Mucosa of stomach (tissue), 1 donor: ENCODE results near the gene CDC14B.
"Not testable (repeated sequence)": the region's sequence is repeated elsewhere in the genome, so short reads cannot be mapped to it uniquely, and the experiment has no call there.

Experiments
- H3K27me3 ChIP-seq: one replicate; pipeline ENCODE4 v1.7.0; 2013; ENCODE audit warnings: mild to moderate bottlenecking, low read length; ENCODE audit not compliant: control insufficient read depth, insufficient read depth
- H3K36me3 ChIP-seq: one replicate; pipeline ENCODE4 v1.7.0; 2013; ENCODE audit warnings: low read length; ENCODE audit not compliant: control insufficient read depth, insufficient read depth
- H3K4me1 ChIP-seq: one replicate; pipeline ENCODE4 v1.7.0; 2013; ENCODE audit warnings: mild to moderate bottlenecking, low read length; ENCODE audit not compliant: control insufficient read depth, insufficient read depth
- H3K4me3 ChIP-seq: one replicate; pipeline ENCODE4 v1.7.0; 2013; ENCODE audit warnings: low read length
- H3K9ac ChIP-seq: one replicate; pipeline ENCODE4 v1.7.0; 2013; ENCODE audit warnings: mild to moderate bottlenecking, low read length, moderate library complexity
- H3K9me3 ChIP-seq: one replicate; pipeline ENCODE4 v1.7.0; 2013; ENCODE audit warnings: mild to moderate bottlenecking, low read length, moderate library complexity; ENCODE audit not compliant: control insufficient read depth
- donor health status: Pancreatic carcinoma.

Gene CDC14B

GRCh38 chr9:96649620-96650324 is 30.1 kb upstream of the CDC14B start:
- Histone ChIP-seq H3K27me3 (no peaks in the 10 kb centered on the region), H3K36me3 (no peaks in the 10 kb centered on the region), H3K9me3 (no peaks in the 10 kb centered on the region), H3K4me3 (no peak overlapping the region), H3K4me1 (peaks cover 3% of the 10 kb centered on the region), H3K9ac (no peak overlapping the region)

GRCh38 chr9:96646081-96646991 is 26.7 kb upstream of the CDC14B start:
- H3K27me3 ChIP-seq: no peaks in the 10 kb centered on the region
- H3K36me3 ChIP-seq: no peaks in the 10 kb centered on the region
- no peak overlapping the region for H3K4me3 ChIP-seq
- H3K4me1 ChIP-seq: no peaks in the 10 kb centered on the region
- H3K9ac ChIP-seq: no peak overlapping the region
- H3K9me3 ChIP-seq: no peaks in the 10 kb centered on the region

- Histone ChIP-seq H3K4me3 (no peak overlapping the region), H3K36me3 (no peaks in the 10 kb centered on the region), H3K4me1 (no peaks in the 10 kb centered on the region), H3K27me3 (no peaks in the 10 kb centered on the region), H3K9me3 (no peaks in the 10 kb centered on the region), H3K9ac (no peak overlapping the region)
Observed at GRCh38 chr9:96644137-96644536, 24.5 kb upstream of the CDC14B start.

GRCh38 chr9:96641514-96641913 is 21.9 kb upstream of the CDC14B start:
- Histone ChIP-seq H3K9me3 (no peaks in the 10 kb centered on the region), H3K4me3 (no peak overlapping the region), H3K4me1 (no peaks in the 10 kb centered on the region), H3K36me3 (no peaks in the 10 kb centered on the region), H3K27me3 (no peaks in the 10 kb centered on the region), H3K9ac (no peak overlapping the region)

- Histone ChIP-seq H3K36me3 (no peaks in the 10 kb centered on the region), H3K4me3 (no peak overlapping the region), H3K9ac (no peak overlapping the region), H3K4me1 (no peaks in the 10 kb centered on the region), H3K27me3 (no peaks in the 10 kb centered on the region), H3K9me3 (no peaks in the 10 kb centered on the region)
Observed at GRCh38 chr9:96638606-96639364, 19.1 kb upstream of the CDC14B start.

GRCh38 chr9:96636368-96636767 is 16.7 kb upstream of the CDC14B start:
- no peaks in the 10 kb centered on the region for H3K36me3 ChIP-seq
- no peaks in the 10 kb centered on the region for H3K27me3 ChIP-seq
- no peaks in the 10 kb centered on the region for H3K4me1 ChIP-seq
- no peaks in the 10 kb centered on the region for H3K9me3 ChIP-seq
- no peak overlapping the region for H3K9ac ChIP-seq
- no peak overlapping the region for H3K4me3 ChIP-seq

GRCh38 chr9:96633579-96633978 is 13.9 kb upstream of the CDC14B start:
- H3K4me1 ChIP-seq, H3K36me3 ChIP-seq, H3K9ac ChIP-seq, H3K4me3 ChIP-seq, H3K9me3 ChIP-seq, H3K27me3 ChIP-seq: not testable (repeated sequence)

GRCh38 chr9:96626912-96627311 is 7.3 kb upstream of the CDC14B start:
- Histone ChIP-seq H3K4me1 (peaks cover under 1% of the 10 kb centered on the region), H3K9ac (no peak overlapping the region), H3K4me3 (no peak overlapping the region), H3K36me3 (no peaks in the 10 kb centered on the region), H3K9me3 (no peaks in the 10 kb centered on the region), H3K27me3 (no peaks in the 10 kb centered on the region)

GRCh38 chr9:96621618-96622017 is 2.0 kb upstream of the CDC14B start:
- H3K4me1 ChIP-seq: peaks cover 13% of the 10 kb centered on the region
- H3K9ac ChIP-seq: no peak overlapping the region
- no peaks in the 10 kb centered on the region for H3K9me3 ChIP-seq
- no peaks in the 10 kb centered on the region for H3K27me3 ChIP-seq
- no peaks in the 10 kb centered on the region for H3K36me3 ChIP-seq
- no peak overlapping the region for H3K4me3 ChIP-seq

GRCh38 chr9:96620832-96621269 is 1.2 kb upstream of the CDC14B start:
- Histone ChIP-seq H3K9me3 (no peaks in the 10 kb centered on the region), H3K4me1 (peaks cover 13% of the 10 kb centered on the region), H3K27me3 (no peaks in the 10 kb centered on the region), H3K9ac (peak overlapping the region; percentile 58), H3K36me3 (no peaks in the 10 kb centered on the region), H3K4me3 (no peak overlapping the region)

- H3K4me3 ChIP-seq: peak overlapping the region; percentile 7
- no peaks in the 10 kb centered on the region for H3K9me3 ChIP-seq
- H3K36me3 ChIP-seq: no peaks in the 10 kb centered on the region
- peak overlapping the region; percentile 58 for H3K9ac ChIP-seq
- H3K4me1 ChIP-seq: peaks cover 13% of the 10 kb centered on the region
- no peaks in the 10 kb centered on the region for H3K27me3 ChIP-seq
Observed at GRCh38 chr9:96620181-96620514, 505 bp upstream of the CDC14B start.

- Histone ChIP-seq H3K27me3 (no peaks in the 10 kb centered on the region), H3K4me3 (peak overlapping the region; percentile 45), H3K9ac (peak overlapping the region; percentile 72), H3K9me3 (no peaks in the 10 kb centered on the region), H3K36me3 (no peaks in the 10 kb centered on the region), H3K4me1 (peaks cover 13% of the 10 kb centered on the region)
Observed at GRCh38 chr9:96619124-96619465, 548 bp downstream of the CDC14B start.
